ENCODE data around the gene POU6F2.

GRCh38 chr7:39199006-39199405 lies 221.3 kb downstream of the POU6F2 start:
- TF ChIP-seq CTCF (tag by site-specific recombination; IDR thresholded peaks at IDR 0.05) (no peak), ZNF24 (tag by site-specific recombination; IDR thresholded peaks at IDR 0.05) (no peak), ZSCAN23 (tag by site-specific recombination; IDR thresholded peaks at IDR 0.05) (no peak), ZNF239 (tag by site-specific recombination; IDR thresholded peaks at IDR 0.05) (no peak), TCF7L2 (IDR thresholded peaks at IDR 0.05; ENCODE audit: borderline replicate concordance, low read depth, low read length) (no peak), ZNF175 (tag by site-specific recombination; IDR thresholded peaks at IDR 0.05) (no peak), ZNF530 (tag by site-specific recombination; IDR thresholded peaks at IDR 0.05; ENCODE audit: low read depth) (no peak), ZIC2 (tag by site-specific recombination; IDR thresholded peaks at IDR 0.05) (no peak)
- TF ChIP-seq, protein P1, sequence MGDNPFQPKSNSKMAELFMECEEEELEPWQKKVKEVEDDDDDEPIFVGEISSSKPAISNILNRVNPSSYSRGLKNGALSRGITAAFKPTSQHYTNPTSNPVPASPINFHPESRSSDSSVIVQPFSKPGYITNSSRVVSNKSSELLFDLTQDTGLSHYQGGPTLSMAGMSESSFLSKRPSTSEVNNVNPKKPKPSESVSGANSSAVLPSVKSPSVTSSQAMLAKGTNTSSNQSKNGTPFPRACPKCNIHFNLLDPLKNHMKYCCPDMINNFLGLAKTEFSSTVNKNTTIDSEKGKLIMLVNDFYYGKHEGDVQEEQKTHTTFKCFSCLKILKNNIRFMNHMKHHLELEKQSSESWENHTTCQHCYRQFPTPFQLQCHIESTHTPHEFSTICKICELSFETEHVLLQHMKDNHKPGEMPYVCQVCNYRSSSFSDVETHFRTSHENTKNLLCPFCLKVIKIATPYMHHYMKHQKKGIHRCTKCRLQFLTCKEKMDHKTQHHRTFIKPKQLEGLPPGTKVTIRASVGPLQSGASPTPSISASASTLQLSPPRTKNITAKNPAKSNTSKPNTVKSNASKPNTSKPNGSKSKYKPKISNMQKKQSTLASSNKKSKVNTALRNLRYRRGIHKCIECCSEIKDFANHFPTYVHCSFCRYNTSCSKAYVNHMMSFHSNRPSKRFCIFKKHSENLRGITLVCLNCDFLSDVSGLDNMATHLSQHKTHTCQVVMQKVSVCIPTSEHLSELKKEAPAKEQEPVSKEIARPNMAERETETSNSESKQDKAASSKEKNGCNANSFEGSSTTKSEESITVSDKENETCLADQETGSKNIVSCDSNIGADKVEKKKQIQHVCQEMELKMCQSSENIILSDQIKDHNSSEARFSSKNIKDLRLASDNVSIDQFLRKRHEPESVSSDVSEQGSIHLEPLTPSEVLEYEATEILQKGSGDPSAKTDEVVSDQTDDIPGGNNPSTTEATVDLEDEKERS (tag by site-specific recombination; IDR thresholded peaks at IDR 0.05), result no peak

Measured in HEK293 (cell line).